SU-DHL-6 (cell line): ENCODE measurements around the gene PTPRG.

Experiments
- H2AFZ ChIP-seq: fragments of 200-600 bp; sonication (generic); 2 replicates; pipeline ENCODE4 v1.6.1; 2014; ENCODE audit warnings: low read depth, mild to moderate bottlenecking, moderate library complexity, mixed read lengths, antibody characterized with exemption, low read length; ENCODE audit not compliant: severe bottlenecking
- H3F3A ChIP-seq: fragments of 200-600 bp; shearing (Covaris generic); 2 replicates; pipeline ENCODE4 v1.6.0; 2016; ENCODE audit warnings: antibody characterized with exemption, mild to moderate bottlenecking; ENCODE audit not compliant: insufficient read depth
- H3K27ac ChIP-seq: fragments of 200-600 bp; sonication (generic); 2 replicates; pipeline ENCODE4 v1.5.1; 2016; ENCODE audit warnings: low read depth, mild to moderate bottlenecking, low read length, moderate library complexity, mixed read lengths
- H3K27me3 ChIP-seq: fragments of 200-600 bp; sonication (generic), shearing (Covaris generic); 2 replicates; pipeline ENCODE4 v1.6.0; 2014; ENCODE audit warnings: mild to moderate bottlenecking, low read length
- H3K36me3 ChIP-seq: fragments of 200-600 bp; sonication (generic); 2 replicates; pipeline ENCODE4 v1.6.1; 2014; ENCODE audit warnings: mild to moderate bottlenecking, low read length, mixed read lengths
- H3K4me2 ChIP-seq: fragments of 300-600, 200-600 bp; shearing (Covaris generic), sonication (generic); 2 replicates; pipeline ENCODE4 v1.6.0; 2014; ENCODE audit warnings: low read length, low read depth, mild to moderate bottlenecking; ENCODE audit not compliant: poor library complexity, severe bottlenecking
- H3K4me3 ChIP-seq: fragments of 200-600 bp; sonication (generic); 2 replicates; pipeline ENCODE4 v1.5.1; 2014; ENCODE audit warnings: antibody characterized with exemption, low read length, mild to moderate bottlenecking, mixed read lengths; ENCODE audit not compliant: insufficient read depth, poor library complexity, severe bottlenecking
- H3K79me2 ChIP-seq: fragments of 200-600 bp; sonication (generic); 2 replicates; pipeline ENCODE4 v1.6.1; 2014; ENCODE audit warnings: mild to moderate bottlenecking, low read length, moderate library complexity; ENCODE audit not compliant: insufficient read depth
- H3K9ac ChIP-seq: fragments of 200-600 bp; sonication (generic); 2 replicates; pipeline ENCODE4 v1.7.0; 2014; ENCODE audit warnings: mild to moderate bottlenecking, low read length
- H3K9me2 ChIP-seq: fragments of 200-600 bp; sonication (generic); replicated peaks from 2 replicates; pipeline ENCODE4 v1.6.1; 2014; ENCODE audit warnings: low read length; ENCODE audit not compliant: insufficient read depth
- H3K9me3 ChIP-seq: fragments of 200-600 bp; sonication (generic); 2 replicates; pipeline ENCODE4 v1.6.1; 2014; ENCODE audit warnings: low read length, mixed read lengths; ENCODE audit not compliant: insufficient read depth
- H4K20me1 ChIP-seq: fragments of 200-600 bp; sonication (generic); 2 replicates; pipeline ENCODE4 v1.6.1; 2014; ENCODE audit warnings: low read depth, mild to moderate bottlenecking, antibody characterized with exemption, low read length, moderate library complexity, mixed read lengths
- EZH2phosphoT487 ChIP-seq: fragments of 200-600 bp; sonication (generic), shearing (Covaris generic); conservative IDR thresholded peaks from 2 replicates; pipeline ENCODE4 v1.6.1; 2018; ENCODE audit warnings: mild to moderate bottlenecking, antibody characterized with exemption, low read length, moderate library complexity, mixed read lengths
- TF ChIP-seq, protein P1 (sequence below): fragments of 200-600 bp; sonication (generic); IDR thresholded peaks from one replicate; pipeline ENCODE4 v1.5.1; 2017; ENCODE audit warnings: antibody characterized with exemption, mild to moderate bottlenecking, low read length, moderate library complexity; ENCODE audit not compliant: insufficient read depth, poor library complexity, severe bottlenecking

Gene PTPRG

GRCh38 chr3:62019906-62020305 is 458.5 kb downstream of the PTPRG start:
- Histone ChIP-seq H3K27ac (no peak overlapping the region), H3K9ac (no peak overlapping the region), H3K27me3 (no peaks in the 10 kb centered on the region), H3K9me2 (no peaks in the 10 kb centered on the region), H3K79me2 (no peaks in the 10 kb centered on the region), H3F3A (no peaks in the 10 kb centered on the region), H2AFZ (no peak overlapping the region), H3K9me3 (no peaks in the 10 kb centered on the region), H3K4me3 (no peak overlapping the region), H3K4me2 (no peak overlapping the region), H4K20me1 (no peaks in the 10 kb centered on the region), H3K36me3 (no peaks in the 10 kb centered on the region)
- TF ChIP-seq, protein P1, sequence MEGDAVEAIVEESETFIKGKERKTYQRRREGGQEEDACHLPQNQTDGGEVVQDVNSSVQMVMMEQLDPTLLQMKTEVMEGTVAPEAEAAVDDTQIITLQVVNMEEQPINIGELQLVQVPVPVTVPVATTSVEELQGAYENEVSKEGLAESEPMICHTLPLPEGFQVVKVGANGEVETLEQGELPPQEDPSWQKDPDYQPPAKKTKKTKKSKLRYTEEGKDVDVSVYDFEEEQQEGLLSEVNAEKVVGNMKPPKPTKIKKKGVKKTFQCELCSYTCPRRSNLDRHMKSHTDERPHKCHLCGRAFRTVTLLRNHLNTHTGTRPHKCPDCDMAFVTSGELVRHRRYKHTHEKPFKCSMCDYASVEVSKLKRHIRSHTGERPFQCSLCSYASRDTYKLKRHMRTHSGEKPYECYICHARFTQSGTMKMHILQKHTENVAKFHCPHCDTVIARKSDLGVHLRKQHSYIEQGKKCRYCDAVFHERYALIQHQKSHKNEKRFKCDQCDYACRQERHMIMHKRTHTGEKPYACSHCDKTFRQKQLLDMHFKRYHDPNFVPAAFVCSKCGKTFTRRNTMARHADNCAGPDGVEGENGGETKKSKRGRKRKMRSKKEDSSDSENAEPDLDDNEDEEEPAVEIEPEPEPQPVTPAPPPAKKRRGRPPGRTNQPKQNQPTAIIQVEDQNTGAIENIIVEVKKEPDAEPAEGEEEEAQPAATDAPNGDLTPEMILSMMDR: no peak
- TF ChIP-seq EZH2phosphoT487: no peak

DNA sequence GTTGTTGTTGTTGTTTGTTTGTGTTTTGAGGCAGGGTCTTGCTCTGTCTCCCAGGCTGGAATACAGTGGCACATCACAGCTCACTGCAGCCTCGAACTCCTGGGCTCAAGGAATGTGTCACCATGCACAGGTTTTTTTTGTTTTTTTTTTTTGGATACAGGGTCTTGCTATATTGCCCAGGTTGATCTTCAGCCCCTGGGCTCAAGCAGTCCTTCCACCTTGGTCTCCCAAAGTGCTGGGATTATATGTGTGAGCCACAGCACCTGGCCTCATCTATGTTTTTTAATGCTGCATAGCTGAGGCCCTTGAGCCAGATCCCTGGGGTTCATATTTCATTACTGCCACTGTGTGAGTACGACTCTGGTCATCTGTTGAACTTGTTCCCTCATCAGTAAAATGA is 459.3 kb downstream of the PTPRG start:
- no peaks in the 10 kb centered on the region for H4K20me1 ChIP-seq
- H3K27ac ChIP-seq: no peak overlapping the region
- H2AFZ ChIP-seq: no peak overlapping the region
- no peaks in the 10 kb centered on the region for H3K27me3 ChIP-seq
- no peaks in the 10 kb centered on the region for H3K79me2 ChIP-seq
- no peak overlapping the region for H3K9ac ChIP-seq
- H3K4me2 ChIP-seq: no peak overlapping the region
- no peaks in the 10 kb centered on the region for H3K36me3 ChIP-seq
- H3F3A ChIP-seq: no peaks in the 10 kb centered on the region
- no peak overlapping the region for H3K4me3 ChIP-seq
- no peaks in the 10 kb centered on the region for H3K9me3 ChIP-seq
- TF ChIP-seq EZH2phosphoT487: no peak
- TF ChIP-seq, protein P1: no peak
- no peaks in the 10 kb centered on the region for H3K9me2 ChIP-seq

DNA sequence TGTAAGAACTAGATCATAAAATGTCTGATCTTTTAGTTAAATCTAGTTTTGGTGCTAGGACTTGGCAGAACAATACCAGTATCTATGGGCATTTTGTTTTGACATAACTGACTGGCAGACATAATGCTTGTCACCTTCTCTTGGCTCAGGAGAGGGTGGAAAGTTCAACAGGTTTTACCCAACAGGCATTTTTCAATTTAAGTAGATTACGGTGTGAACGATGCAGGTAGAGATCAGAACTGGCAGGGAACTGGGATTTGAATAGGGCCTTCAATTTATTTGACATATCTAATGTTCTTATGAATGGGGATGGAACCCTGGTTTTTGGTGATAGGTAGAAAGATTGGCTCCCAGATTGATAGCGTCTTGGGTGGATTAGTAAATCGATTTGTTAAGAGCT is 460.9 kb downstream of the PTPRG start:
- Histone ChIP-seq H3K9me3 (no peaks in the 10 kb centered on the region), H4K20me1 (no peaks in the 10 kb centered on the region), H3K27ac (no peak overlapping the region), H3K9me2 (no peaks in the 10 kb centered on the region), H3K27me3 (no peaks in the 10 kb centered on the region), H3F3A (no peaks in the 10 kb centered on the region), H3K36me3 (no peaks in the 10 kb centered on the region), H3K9ac (no peak overlapping the region), H3K4me2 (no peak overlapping the region), H2AFZ (no peak overlapping the region), H3K79me2 (no peaks in the 10 kb centered on the region), H3K4me3 (no peak overlapping the region)
- TF ChIP-seq, protein P1: no peak
- no peak for TF ChIP-seq EZH2phosphoT487
